HG02623 (cell line): ENCODE measurements around the gene AGAP1.
"Not testable (repeated sequence)": the region's sequence is repeated elsewhere in the genome, so short reads cannot be mapped to it uniquely, and the experiment has no call there.

Experiments used
- ATAC-seq: cut with Tn5 transposase; IDR thresholded peaks from one replicate; pipeline ENCODE4 v1.9.1; 2021; ENCODE audit warnings: moderate library complexity; ENCODE audit not compliant: unreplicated experiment

The AGAP1 gene

DNA sequence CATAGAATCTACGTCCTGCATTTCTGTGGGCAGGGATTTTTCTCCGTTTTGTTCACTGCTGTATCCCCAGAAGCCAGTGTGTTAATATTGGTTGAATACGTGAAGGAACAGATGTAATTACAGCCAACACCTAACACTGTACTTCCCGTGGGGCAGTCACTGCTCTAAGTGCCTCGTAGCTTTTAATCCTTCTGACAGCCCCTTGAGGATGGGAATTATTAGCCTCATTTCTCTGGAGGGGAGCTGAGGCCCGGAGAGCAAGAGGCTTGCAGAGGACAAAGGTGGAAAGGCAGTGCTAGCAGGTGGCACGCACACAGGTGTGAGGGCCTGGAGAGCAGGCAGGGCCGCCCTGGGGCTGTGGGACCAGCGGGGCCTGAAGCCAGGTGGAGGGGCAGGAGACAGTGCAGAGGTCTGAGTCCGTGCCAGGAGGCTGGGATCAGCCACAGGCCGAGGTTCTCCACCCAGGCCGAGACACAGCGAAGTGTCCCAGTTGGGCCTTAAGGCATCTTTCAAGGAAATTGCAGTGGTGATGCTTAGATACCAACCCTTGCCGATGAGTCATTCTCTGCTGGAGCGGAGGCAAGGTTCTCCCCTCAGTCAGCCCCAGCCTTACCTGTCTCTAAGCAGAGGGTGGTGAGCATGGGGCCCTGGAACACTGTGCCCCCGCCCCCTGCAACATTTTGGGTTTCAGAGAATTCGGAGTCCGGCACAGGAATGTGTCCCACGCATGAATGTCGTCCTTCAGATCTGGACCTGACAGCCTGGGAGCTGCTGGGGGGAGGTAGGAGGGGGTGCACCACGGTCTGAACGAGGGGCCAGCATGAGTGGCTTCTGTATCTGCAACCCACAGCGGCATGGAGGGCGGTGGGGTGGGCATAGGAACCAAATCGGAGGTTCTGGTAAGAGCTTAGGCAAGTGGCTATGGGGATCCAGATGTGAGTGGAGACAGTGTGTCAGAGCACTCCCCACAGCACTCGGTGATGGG, 551.7 kb downstream of the AGAP1 start:
- ATAC-seq: no peak

DNA sequence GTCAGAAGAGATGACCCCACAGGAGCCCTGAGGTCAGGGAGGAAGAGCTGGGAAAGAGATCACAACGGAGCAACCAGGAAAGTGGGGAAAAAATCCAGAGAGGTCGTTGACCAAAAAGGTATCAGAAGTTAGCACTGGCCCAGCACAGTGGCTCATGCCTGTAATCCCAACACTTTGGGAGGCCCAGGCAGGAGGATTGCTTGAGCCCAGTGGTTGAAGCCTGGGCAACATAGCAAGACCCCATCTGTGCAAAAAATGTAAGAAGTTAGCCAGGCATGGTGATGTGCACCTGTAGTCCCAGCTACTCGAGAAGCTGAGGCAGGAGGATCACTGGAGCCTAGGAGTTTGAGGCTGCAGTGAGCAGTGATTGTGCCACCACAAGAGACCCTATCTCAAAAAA, 552.9 kb downstream of the AGAP1 start:
- ATAC-seq: no peak

DNA sequence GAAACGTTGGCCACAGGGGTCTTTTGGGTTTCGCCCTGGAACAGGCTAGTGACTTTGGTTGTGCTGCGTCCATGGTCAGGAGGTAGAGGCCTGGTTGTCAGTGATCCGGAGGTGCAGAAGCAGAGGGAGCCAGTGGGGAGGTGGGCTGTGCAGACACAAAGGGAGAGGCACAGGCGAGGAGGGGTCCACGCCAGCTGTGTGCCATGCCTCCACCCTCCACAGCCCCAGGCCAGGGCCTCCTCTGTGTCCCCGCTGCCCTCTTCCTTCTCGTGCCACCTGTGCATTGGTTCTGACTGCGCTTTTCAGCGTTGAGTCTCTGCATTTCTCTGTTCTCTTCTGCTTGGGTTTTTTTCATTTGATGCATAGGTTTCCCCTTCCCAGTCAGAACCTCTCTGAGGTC, 553.3 kb downstream of the AGAP1 start:
- ATAC-seq: no peak

DNA sequence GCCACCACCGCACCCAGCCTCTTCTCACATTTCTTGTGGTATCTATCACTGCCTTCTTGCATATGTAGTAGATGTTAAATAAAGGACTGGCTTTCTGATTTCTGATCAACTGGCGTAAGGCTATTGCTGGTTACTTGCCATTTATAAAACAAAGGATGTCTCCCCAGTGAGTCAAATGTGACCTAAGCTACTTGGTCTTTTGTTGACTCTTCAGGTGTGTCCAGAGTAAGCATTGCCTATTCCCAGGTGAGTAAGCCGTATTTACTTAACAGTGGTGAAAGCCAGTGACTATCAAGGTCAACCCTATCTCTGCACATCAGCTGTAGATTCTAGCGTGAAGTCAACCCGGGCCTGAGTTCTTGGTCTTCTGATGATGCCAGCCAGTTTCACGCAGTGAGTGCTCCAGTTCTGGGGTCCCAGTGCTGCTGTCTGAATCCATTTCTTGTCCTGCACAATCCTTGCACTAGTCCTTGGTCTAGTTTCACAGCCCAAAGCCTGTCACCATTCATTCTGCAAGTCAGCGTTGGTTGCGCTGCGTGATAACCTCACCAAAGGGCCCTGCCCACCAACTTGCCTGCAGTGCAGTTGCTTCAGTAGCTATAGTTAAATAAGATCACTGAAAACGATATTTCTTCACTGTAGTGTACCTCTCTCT, 554.2 kb downstream of the AGAP1 start:
- ATAC-seq: no peak

DNA sequence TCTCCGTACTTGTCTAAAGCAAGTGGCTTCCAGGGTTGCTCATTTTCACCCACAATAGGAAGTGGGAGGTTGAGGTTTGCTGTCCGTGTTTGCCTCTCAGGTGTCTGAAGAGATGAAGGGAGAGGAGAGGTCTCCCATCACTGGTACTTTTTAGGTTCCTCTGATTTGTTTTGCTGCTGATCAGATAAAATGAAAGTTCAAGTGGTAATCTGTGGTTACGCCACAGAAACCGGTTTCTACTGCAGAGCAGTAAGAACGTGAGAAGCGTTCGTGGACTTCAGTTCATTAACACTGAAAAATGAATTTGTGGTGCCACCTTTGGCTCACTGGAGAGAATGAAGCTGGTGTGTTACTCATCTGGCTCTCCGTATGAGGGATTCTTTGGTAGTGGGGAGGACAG, 556.1 kb downstream of the AGAP1 start:
- no peak for ATAC-seq

DNA sequence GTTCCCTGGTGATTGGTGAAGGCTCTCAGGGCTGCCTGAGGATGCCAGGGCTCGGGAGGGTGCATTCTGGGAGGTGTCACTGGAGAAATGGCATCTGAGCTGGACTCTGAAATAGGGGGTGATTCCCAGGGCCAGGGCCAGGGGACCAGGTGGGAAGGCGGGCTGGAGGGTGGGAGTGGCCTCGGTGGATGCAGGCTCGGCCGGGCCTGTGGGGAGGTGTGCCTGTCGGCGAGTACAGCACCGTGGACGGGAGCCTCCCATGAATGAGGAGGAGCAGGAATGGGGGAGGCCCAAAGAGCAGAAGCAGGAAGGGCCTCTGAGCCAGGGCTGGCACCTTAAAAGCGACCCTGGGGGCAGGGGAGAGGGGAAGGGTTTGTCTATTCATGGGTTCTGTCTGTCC, 557.5 kb downstream of the AGAP1 start:
- no peak for ATAC-seq

DNA sequence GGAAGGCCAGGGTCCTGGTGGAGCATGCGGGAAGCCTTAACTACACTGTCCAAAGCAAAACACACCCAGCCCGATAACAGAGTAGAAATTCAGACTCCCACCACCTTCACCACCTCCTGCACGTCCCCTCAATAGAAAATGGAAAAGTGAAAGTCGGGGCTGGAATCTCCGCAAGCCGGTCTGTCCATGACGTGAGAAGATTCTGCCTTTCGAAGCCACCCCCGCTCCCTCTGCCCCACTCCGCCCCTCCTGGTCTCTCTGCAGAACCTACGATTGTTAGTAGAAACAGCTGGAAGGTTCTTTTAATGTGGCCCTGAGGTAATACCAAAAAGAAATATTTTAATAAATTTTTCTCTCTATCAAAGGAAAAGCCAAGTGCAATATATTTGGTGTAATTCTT, 558.0 kb downstream of the AGAP1 start:
- no peak for ATAC-seq

DNA sequence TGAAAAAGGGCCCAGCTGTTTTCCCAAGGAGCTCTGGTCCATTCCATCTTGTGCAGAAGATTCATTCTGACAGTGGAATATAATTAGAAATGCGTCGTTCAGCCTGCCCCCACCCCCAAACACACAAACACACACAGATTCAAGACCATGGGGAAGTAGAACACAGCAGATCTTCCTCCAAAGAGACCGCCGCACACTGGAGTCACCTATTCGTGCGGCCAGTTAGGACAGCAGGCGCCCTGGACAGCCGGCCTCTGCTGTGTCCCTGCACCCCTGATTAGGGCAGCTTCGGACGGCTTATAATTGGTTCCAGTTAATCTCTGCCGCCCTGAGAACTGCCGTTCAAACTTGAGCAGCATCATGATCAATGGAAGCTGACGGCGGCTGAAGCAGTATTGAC, 558.4 kb downstream of the AGAP1 start:
- no peak for ATAC-seq

DNA sequence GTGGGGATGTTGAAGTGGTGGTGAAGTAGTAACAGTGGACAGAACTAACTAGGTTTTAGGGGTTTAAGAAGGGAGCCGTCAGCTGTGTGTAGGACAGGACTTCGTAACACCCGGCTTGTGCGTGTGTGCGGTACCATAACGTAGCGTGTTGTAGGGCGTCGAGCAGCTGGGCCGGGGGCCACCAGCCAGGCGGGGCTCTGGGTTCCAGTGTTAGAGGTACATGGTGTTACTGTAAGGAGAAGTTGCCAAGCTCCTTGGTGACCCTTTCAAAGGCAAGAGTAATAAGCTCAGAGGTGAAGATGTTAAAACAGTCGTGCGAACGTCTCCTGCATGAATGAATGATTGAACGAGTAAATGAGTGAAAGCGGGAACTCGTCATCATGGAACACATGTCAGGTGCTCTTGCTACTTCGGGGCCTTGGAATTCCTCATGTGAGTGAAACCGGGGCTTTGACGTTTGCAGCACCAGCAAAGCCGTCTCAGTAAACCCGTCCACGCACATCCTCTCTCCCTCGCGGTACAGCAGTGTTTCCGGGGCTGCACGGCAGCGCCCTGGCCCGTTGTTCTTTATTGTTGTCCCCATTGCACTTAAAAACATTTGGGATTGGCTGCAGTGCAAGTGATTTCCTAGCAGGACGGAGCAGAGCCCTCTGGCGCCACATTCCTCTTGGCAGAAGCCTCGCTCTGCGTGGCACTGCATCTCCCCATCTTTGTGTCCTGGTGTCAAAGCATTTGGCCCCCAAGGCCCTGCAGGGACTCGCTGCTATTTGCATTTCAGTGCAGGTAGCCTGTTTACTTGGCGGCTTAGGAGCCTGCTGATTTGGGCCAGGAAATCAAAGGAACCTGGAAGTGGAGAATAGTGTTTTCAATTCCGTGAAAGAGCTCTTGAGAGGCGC, 559.3 kb downstream of the AGAP1 start:
- no peak for ATAC-seq

DNA sequence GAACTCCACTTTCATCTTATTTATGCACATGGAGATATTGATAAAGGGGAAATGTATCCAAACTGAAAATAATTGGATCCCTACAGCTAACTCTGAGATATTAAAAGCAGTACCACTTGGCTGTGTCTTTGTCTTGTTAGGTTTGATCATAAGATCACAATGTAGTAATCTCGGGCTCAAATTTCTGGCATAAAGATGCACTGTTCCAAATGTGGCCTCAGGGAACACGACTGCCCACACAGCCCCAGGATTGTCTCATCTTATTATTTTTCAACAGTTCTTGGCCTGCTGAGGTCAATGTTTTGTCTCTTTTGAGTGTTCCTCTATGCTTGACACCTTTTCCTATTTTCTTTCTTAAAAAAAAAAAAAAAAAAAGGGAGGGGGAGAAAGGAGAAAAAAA, 560.3 kb downstream of the AGAP1 start:
- ATAC-seq: no peak

DNA sequence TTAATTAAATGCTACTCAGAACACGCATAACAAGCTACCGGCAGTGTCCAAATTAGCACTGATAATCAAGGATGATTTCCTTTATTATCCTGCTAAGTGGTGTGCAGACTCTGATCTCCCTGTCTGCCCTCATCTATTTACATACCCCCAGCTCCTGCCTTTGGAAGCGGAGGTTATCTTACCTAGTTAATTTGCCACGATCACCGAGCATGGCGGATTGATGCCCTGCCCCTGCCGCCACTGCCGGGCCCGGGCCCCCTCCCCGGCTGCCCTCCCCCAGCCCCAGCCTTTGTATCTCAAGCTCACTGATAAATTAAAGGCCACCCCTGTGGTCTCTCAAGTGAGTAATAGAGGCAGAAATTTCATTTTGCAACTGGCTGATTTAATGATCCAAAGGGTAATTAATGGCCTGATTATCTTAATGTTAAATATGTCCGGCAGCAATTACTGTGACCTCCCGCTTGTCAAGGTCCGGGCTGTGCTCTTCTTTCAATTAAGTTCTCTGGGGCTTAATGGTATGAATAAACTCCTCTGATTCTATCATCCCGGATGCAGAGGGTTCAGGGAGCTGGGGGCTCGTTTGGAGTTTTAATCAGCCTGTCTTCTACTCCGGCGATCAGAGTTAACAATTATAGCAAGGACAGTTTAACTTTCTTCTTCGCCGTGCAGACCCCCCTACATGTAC, 560.9 kb downstream of the AGAP1 start:
- no peak for ATAC-seq

DNA sequence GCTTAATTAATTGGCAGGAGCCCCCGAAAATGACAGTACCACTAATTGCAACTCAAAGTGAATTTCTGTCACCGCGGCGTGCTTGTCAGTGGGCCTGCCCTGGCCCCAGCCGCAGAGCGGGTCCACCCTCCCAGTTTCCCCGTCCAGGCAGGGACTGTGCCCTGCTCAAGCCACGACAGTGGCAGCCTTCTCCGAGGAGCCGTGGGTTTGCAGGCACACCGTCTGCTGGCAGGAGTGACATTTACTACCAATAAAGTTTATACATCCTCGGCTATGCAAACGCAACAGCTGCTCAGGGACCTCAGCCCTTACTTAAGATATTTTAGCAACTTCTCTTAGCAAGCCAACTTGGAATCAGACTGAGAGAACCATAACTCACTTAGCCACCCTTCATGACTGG, 561.6 kb downstream of the AGAP1 start:
- ATAC-seq: no peak

DNA sequence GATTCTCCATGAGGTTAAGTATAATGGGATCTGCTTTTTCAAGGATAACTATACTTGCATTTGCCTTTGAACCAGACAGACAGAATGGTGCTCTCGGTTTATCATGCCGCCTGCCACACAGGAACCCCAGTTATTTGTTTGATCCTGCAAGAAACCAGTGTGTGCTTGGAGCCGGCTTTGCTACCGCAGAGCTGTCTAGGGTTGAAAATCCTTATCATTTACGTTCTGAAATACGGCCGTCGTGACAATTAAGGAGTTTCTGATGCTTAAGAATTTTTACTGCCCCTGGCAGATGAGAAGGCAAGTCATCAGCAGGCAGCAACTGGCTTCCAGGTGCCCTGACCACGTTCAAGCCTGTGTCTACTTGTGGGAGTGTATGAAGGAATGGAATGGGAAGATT, 562.3 kb downstream of the AGAP1 start:
- no peak for ATAC-seq

DNA sequence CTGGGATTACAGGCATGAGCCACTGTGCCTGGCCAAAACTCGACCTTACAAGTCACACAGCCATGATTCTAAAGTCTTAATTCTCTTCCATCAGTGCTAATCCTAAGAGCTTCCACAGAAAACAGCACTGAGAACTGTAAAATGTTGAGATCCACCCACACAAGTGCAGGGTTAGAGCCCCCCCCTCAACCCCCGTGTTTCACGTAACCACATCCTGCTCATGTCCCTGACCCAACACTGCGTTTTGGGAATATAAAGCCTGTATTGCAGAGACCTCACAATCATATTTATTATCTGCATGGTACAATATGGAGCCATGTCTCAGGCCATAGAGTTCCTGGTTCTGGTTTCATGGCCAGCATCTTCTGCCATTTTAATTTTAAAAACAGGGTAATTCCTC, 563.5 kb downstream of the AGAP1 start:
- no peak for ATAC-seq

DNA sequence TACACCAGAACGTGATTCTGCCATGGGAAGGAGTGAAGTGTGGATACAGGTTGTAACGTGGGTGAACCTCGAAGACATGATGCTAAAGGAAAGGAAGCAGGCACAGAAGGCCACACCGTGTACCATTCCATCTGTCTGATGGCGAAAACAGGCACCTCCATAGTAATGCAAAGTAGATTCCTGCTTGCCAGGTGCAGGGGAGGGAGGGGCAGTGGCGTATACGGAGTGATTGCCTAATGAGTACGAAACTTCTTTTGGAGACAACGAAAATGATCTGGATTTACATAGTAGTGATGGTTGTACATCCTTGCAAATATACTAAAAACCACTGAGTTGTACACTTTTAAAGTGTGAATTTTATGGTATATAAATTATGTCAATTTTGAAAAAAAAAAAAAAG, 567.7 kb downstream of the AGAP1 start:
- no peak for ATAC-seq

DNA sequence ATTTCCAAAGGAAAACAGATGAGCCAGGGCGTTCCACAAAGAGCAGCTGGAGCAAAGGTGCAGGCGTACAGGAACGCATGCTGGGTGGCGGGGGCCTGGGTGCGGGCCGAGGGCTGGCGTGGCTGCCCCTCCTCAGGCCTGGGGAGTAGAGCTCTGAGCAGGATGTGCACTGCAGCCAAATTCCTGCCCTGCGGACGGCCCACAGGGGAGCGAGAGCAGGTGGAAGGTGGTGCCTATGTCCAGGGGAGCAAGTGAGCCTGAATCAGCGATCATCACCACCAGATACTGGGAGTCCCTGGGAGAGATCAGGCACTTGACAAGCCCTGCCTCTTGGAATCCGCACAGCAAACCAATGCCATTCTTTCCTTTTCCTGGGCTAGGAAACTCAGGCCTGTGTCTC, 568.1 kb downstream of the AGAP1 start:
- no peak for ATAC-seq

DNA sequence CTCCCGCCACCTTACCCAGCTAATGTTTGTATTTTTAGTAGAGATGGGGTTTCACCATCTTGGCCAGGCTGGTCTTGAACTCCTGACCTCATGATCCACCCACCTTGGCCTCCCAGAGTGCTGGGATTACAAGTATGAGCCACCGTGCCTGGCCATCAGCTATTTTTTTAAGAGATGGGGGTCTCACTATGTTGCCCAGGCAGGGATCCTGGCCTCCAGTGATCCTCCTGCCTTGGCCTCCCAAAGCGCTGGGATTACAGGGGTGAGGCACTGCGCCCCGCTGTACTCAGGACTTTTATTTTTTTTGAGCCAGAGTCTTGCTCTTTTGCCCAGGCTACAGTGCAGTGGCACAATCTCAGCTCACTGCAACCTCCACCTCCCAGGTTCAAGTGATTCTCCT, 569.0 kb downstream of the AGAP1 start:
- not testable (repeated sequence) for ATAC-seq

DNA sequence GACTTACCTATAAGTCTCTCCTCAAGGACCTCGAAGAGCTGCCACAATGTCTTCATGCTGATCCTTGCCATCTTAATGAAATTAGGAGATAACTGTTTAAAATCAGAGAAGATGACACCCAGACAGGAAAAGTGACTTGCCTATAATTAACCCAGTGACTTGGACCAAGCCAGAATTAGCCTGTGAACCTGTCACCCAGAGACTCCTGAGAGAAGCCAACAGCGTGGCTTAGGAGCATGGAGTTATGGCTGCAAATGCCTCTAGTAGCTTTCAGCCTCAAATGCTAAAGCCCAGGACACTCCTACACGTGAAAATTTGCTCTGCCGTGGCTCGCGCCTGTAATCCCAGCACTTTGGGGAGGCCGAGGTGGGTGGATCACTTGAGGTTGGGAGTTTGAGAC, 570.2 kb downstream of the AGAP1 start:
- no peak for ATAC-seq

DNA sequence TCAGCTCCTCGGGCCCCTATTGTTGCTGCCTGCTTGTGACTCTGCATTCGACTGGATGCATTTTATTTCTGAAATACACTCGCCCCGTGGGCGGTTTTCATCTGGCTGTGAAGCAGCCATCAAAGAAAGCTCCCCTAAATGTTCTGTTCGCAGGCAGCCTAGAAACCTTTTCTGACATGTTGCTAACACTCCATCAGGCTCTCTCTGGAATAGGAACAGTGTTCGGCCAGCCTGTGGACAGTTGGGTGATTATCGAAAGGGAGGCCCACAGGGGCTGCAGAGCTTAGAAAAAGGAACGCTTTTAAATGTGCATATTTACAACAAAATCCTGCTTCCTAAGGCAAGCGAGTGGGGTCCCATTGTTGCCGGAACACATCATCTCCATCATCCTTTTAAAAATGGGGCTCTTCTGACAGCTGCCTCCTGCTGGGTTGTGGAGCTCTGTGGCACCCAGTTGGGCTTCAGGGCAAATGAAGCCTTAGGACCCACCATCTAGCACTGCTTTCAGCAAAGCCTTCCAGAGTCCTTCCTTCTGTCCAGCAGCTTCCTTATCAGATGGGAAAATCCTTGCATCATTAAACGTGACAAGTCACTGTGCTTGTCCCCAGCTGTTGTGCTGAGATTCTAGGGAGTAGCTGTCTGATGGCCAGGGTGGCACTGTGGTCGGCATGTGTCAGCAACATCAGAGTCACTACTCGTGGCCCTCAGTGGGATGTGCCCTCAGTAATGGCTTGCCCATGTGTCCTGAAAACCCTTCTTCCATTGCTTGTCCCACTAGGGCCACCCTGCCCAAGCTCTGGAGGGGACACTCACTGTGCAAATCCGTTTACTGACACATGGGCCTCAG, 571.7 kb downstream of the AGAP1 start:
- ATAC-seq: no peak

DNA sequence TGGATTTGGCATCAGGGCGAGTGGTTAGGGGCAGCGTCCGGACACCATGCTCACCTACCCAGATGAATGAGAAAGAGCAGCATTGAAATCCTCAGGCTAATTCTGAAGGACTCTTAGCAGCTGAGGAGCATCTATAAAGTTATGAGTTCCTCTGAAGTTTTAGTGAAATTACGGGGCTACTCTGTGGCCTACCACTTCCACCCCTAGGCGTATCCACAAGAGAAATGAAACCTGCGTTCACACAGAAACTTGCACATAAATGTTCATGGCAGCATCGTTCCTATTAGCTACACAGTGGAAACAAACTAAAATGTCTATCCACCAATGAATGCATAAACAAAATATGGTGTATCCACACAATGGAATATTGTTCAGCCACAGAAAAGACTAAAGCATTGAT, 576.4 kb downstream of the AGAP1 start:
- ATAC-seq: no peak
